Testis (tissue), 3 donors: ENCODE results near the gene CCDC7. TPM values are rescaled to one million over a fixed set of nuclear protein-coding genes. Genes with fewer than 3 reads are reported as not detected.
"Not testable (repeated sequence)": the region's sequence is repeated elsewhere in the genome, so short reads cannot be mapped to it uniquely, and the experiment has no call there.

Source experiments
- DNase-seq: peaks from one replicate; pipeline ENCODE4 v3.0.0-alpha.2; 2019
- H3K27ac ChIP-seq, 2 donors: fragments of 200-600 bp; sonication (generic); one replicate each; pipeline ENCODE4 v1.5.1; 2019
- H3K27me3 ChIP-seq: fragments of 200-600 bp; sonication (generic); one replicate; pipeline ENCODE4 v1.5.1; 2019
- H3K36me3 ChIP-seq: fragments of 200-600 bp; sonication (generic); one replicate; pipeline ENCODE4 v1.5.1; 2017; ENCODE audit warnings: low read depth; ENCODE audit errors: missing control alignments
- H3K4me1 ChIP-seq: fragments of 200-600 bp; sonication (generic); one replicate; pipeline ENCODE4 v1.5.1; 2019
- H3K4me3 ChIP-seq, 2 donors: fragments of 200-600 bp; sonication (generic); one replicate each; pipeline ENCODE4 v1.5.1; 2017 to 2019
- H3K9me3 ChIP-seq: fragments of 200-600 bp; sonication (generic); one replicate; pipeline ENCODE4 v1.5.1; 2017
- CTCF ChIP-seq, 3 experiments: fragments of 450-650 bp in 2 of 3; fragments of 200-600 bp in 1 of 3; sonication (generic) in 1 of 3; IDR thresholded peaks; one replicate each; pipeline ENCODE4 v1.5.1; 2016 to 2019; ENCODE audit warnings: antibody characterized with exemption in 3 of 3, mild to moderate bottlenecking in 2 of 3, moderate library complexity in 1 of 3
- POLR2A ChIP-seq: fragments of 450-650 bp; IDR thresholded peaks from one replicate; pipeline ENCODE4 v1.6.1; 2017; ENCODE audit warnings: antibody characterized with exemption, mild to moderate bottlenecking, moderate library complexity
- WGBS, 2 donors: methylation state at CpG; one replicate each; pipeline ENCODE4 v1.1.5; 2018; 5-methylcytosine and 5-hydroxymethylcytosine counted together
- intact Hi-C: fragments of 100-400 bp; cut with DNase I; formaldehyde crosslinking; loops from one replicate; pipeline ENCODE4 v1.15.1; 2023; ENCODE audit warnings: low total_unique reads
- polyA plus RNA-seq: library from polyadenylated mRNA; stranded (reverse); fragments of 350-450 nt; fragmentation: Illumina TruSeq; extraction: RNeasy Lipid Tissue Mini Kit (QIAGEN cat#74804); gene quantifications from one replicate; pipeline ENCODE4 v1.2.3, GENCODE V29; 2014; ENCODE audit warnings: low read depth, low replicate concordance; ENCODE audit not compliant: insufficient read depth
- total RNA-seq, 2 donors: library from RNA; depleted of rRNA; stranded (reverse); fragments of >200 nt; gene quantifications; one replicate each; pipeline ENCODE4 v1.2.3, GENCODE V29; 2016

The CCDC7 gene
- total and polyA plus RNA-seq, 3 donors from 2014 or later: 74.0 to 146 (median 74.5) TPM

- Histone ChIP-seq H3K27me3 (no peaks in the 10 kb centered on the region), H3K9me3 (no peaks in the 10 kb centered on the region), H3K4me3 (no peak overlapping the region), H3K27ac (no peak overlapping the region), H3K36me3 (no peaks in the 10 kb centered on the region), H3K4me1 (no peaks in the 10 kb centered on the region)
- intact Hi-C loops: no loop called here
- TF ChIP-seq POLR2A (no peak), CTCF (IDR thresholded peaks at IDR 0.05) (no peak)
- DNase-seq: no peak
- WGBS, 2 donors: 73 to 82% methylated on average over 3 of the region's 3 CpGs
These were observed 92.3 kb downstream of the CCDC7 start for GRCh38 chr10:32538256-32538655.

- Histone ChIP-seq H3K4me3 (no peak overlapping the region), H3K9me3 (no peaks in the 10 kb centered on the region), H3K27me3 (no peaks in the 10 kb centered on the region), H3K27ac (no peak overlapping the region), H3K36me3 (no peaks in the 10 kb centered on the region), H3K4me1 (no peaks in the 10 kb centered on the region)
- WGBS, 2 donors: 93 to 95% methylated on average over 6 of the region's 6 CpGs
- intact Hi-C loops: no loop called here
- TF ChIP-seq POLR2A (no peak), CTCF (IDR thresholded peaks at IDR 0.05) (no peak)
- no peak for DNase-seq
These were observed 94.9 kb downstream of the CCDC7 start for GRCh38 chr10:32540691-32541470.

- DNase-seq: no peak
- no peaks in the 10 kb centered on the region for H3K4me1 ChIP-seq
- no peak overlapping the region for H3K27ac ChIP-seq
- H3K4me3 ChIP-seq: no peak overlapping the region
- WGBS, 2 donors: 77 to 91% methylated on average over 7 of the region's 7 CpGs
- no peaks in the 10 kb centered on the region for H3K27me3 ChIP-seq
- no peak for TF ChIP-seq POLR2A
- no peak for TF ChIP-seq CTCF (IDR thresholded peaks at IDR 0.05)
- H3K36me3 ChIP-seq: no peaks in the 10 kb centered on the region
- intact Hi-C loops: no loop called here
- no peaks in the 10 kb centered on the region for H3K9me3 ChIP-seq
These were observed 102.3 kb downstream of the CCDC7 start for GRCh38 chr10:32548208-32548607.

GRCh38 chr10:32556783-32557395 lies 110.9 kb downstream of the CCDC7 start:
- WGBS, 2 donors: 91 to 94% methylated on average over 3 of the region's 3 CpGs
- Histone ChIP-seq H3K27me3 (no peaks in the 10 kb centered on the region), H3K27ac (no peak overlapping the region), H3K4me3 (no peak overlapping the region), H3K9me3 (no peaks in the 10 kb centered on the region), H3K4me1 (no peaks in the 10 kb centered on the region), H3K36me3 (no peaks in the 10 kb centered on the region)
- no peak for DNase-seq
- intact Hi-C loops: no loop called here
- TF ChIP-seq POLR2A (no peak), CTCF (IDR thresholded peaks at IDR 0.05) (no peak)

GRCh38 chr10:32562695-32563094 lies 116.8 kb downstream of the CCDC7 start:
- H3K4me3 ChIP-seq, H3K36me3 ChIP-seq, intact Hi-C loops, H3K27me3 ChIP-seq, H3K9me3 ChIP-seq, H3K4me1 ChIP-seq, DNase-seq, H3K27ac ChIP-seq: not testable (repeated sequence)
